ENCODE results near the gene CEP70.
"Not testable (repeated sequence)": the region's sequence is repeated elsewhere in the genome, so short reads cannot be mapped to it uniquely, and the experiment has no call there.

CEP70 gene

DNA sequence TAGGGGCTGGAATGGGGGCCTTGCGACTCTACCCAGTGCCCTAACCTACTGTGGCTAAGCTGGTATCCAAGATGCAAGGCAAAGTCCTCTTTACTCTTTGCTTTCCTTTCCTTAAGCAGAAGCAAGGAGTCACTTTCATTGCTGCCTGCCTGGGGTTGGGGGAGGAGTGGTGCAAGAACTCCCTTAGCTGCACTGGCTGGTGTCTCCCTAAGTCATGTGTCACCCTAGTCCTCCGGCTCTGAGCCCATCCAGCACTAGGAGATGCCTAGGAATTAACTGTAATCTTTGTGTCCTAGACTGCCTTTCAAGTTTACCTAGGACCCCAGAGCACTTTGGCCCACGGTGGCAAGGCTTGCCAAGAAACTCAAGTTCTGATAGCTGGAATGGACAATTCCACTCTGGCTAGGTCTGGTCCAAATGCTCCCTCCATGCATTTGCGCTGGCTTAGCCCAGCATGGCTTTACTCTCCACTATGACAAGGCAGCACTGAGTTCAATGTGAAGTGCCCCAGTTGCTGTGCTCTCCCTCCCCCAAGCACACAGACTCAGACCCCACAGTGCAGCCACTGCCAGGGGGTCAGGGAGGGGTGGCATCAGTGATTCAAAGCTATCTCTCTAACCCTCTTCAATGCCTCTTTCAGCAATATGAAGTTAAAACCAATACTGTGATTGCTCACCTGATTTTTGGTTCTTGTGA lies 100.9 kb downstream of the CEP70 start:
- Histone ChIP-seq H3K4me2 (ENCODE audit: low read length) (no peak overlapping the region), H2BK120ac (ENCODE audit: low read depth, low read length) (no peak overlapping the region), H3K23ac (ENCODE audit: low read length) (no peak overlapping the region), H3K56ac (ENCODE audit: low read length) (no peak overlapping the region), H3K36me3 (ENCODE audit: control insufficient read depth, insufficient read depth, low read length) (no peaks in the 10 kb centered on the region), H4K5ac (ENCODE audit: low read length) (no peak overlapping the region), H2BK5ac (ENCODE audit: low read length) (no peak overlapping the region), H3K4me3 (ENCODE audit: low read length) (no peak overlapping the region), H3K27me3 (ENCODE audit: insufficient read depth, low read length, poor library complexity) (no peaks in the 10 kb centered on the region), H3K9ac (ENCODE audit: low read length) (no peak overlapping the region), H3K27ac (ENCODE audit: low read depth, low read length) (no peak overlapping the region), H3K18ac (ENCODE audit: low read length) (no peak overlapping the region), H3K4ac (ENCODE audit: low read depth, low read length) (no peak overlapping the region), H2AK5ac (ENCODE audit: low read length) (no peak overlapping the region), H3K79me2 (ENCODE audit: control insufficient read depth, insufficient read depth, low read length) (no peaks in the 10 kb centered on the region), H3K79me1 (ENCODE audit: low read length) (no peaks in the 10 kb centered on the region), H2BK15ac (replicated peaks; ENCODE audit: low read depth) (no peak overlapping the region), H4K8ac (ENCODE audit: low read depth, low read length) (no peak overlapping the region), H3K4me1 (ENCODE audit: control insufficient read depth, low read depth, low read length) (no peaks in the 10 kb centered on the region)
- DNase-seq = no peak
- no CpG with 5 or more reads among the region's 4 CpGs for WGBS (ENCODE audit: extremely low coverage, insufficient coverage, low lambda C conversion rate)

DNA sequence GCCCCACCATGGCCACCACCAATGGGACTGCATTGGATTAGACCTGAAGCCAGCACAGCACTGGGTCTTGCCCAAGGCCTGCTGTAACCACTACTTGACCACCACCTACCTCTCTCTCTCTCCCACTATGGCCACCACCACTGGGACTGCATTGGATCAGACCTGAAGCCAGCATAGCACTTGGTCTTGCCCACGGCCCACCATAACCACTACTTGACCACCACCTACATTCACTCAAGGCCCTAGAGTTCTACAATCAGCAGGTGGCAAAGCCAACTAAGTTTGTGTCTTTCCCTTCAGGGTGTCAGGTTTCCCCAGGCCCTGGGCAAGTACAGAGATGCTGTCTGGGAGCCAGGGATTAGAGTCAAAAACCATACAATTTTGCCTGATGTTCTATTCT lies 102.1 kb downstream of the CEP70 start:
- H4K5ac ChIP-seq (ENCODE audit: low read length) = no peak overlapping the region
- no peak overlapping the region for H3K9ac ChIP-seq (ENCODE audit: low read length)
- H3K27ac ChIP-seq (ENCODE audit: low read depth, low read length) = no peak overlapping the region
- H2BK120ac ChIP-seq (ENCODE audit: low read depth, low read length) = no peak overlapping the region
- no peaks in the 10 kb centered on the region for H3K79me2 ChIP-seq (ENCODE audit: control insufficient read depth, insufficient read depth, low read length)
- H2AK5ac ChIP-seq (ENCODE audit: low read length) = no peak overlapping the region
- no peaks in the 10 kb centered on the region for H3K27me3 ChIP-seq (ENCODE audit: insufficient read depth, low read length, poor library complexity)
- no peak for DNase-seq
- no peak overlapping the region for H3K4ac ChIP-seq (ENCODE audit: low read depth, low read length)
- no peak overlapping the region for H2BK5ac ChIP-seq (ENCODE audit: low read length)
- H2BK15ac ChIP-seq (replicated peaks; ENCODE audit: low read depth) = no peak overlapping the region
- no peak overlapping the region for H3K23ac ChIP-seq (ENCODE audit: low read length)
- H4K8ac ChIP-seq (ENCODE audit: low read depth, low read length) = no peak overlapping the region
- no CpG with 5 or more reads among the region's 1 CpG for WGBS (ENCODE audit: extremely low coverage, insufficient coverage, low lambda C conversion rate)
- H3K4me3 ChIP-seq (ENCODE audit: low read length) = no peak overlapping the region
- H3K4me2 ChIP-seq (ENCODE audit: low read length) = no peak overlapping the region
- no peaks in the 10 kb centered on the region for H3K79me1 ChIP-seq (ENCODE audit: low read length)
- no peaks in the 10 kb centered on the region for H3K36me3 ChIP-seq (ENCODE audit: control insufficient read depth, insufficient read depth, low read length)
- no peak overlapping the region for H3K18ac ChIP-seq (ENCODE audit: low read length)
- H3K56ac ChIP-seq (ENCODE audit: low read length) = no peak overlapping the region
- no peaks in the 10 kb centered on the region for H3K4me1 ChIP-seq (ENCODE audit: control insufficient read depth, low read depth, low read length)

DNA sequence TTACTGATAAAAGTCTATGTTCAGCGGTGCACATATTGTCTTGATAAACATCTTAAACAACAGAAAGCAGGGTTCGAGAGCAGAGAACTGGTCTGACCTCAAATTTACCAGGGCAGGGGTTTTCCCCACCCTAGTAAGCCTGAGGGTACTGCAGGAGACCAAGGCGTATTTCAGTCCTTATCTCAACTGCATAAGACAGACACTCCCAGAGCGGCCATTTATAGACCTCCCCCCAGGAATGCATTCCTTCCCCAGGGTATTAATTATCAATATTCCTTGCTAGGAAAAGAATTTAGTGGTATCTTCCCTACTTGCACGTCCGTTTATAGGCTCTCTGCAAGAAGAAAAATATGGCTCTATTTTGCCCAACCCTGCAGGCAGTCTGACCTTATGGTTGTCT lies 107.5 kb downstream of the CEP70 start:
- H3K4ac ChIP-seq (ENCODE audit: low read depth, low read length); H3K18ac ChIP-seq (ENCODE audit: low read length); H3K4me3 ChIP-seq (ENCODE audit: low read length); H2BK120ac ChIP-seq (ENCODE audit: low read depth, low read length); H3K36me3 ChIP-seq (ENCODE audit: control insufficient read depth, insufficient read depth, low read length); H2BK5ac ChIP-seq (ENCODE audit: low read length); H3K23ac ChIP-seq (ENCODE audit: low read length); H3K79me1 ChIP-seq (ENCODE audit: low read length); H3K79me2 ChIP-seq (ENCODE audit: control insufficient read depth, insufficient read depth, low read length); H3K27me3 ChIP-seq (ENCODE audit: insufficient read depth, low read length, poor library complexity); H3K4me1 ChIP-seq (ENCODE audit: control insufficient read depth, low read depth, low read length); H2BK15ac ChIP-seq (replicated peaks; ENCODE audit: low read depth); H4K5ac ChIP-seq (ENCODE audit: low read length); H2AK5ac ChIP-seq (ENCODE audit: low read length); H4K8ac ChIP-seq (ENCODE audit: low read depth, low read length); H3K4me2 ChIP-seq (ENCODE audit: low read length); DNase-seq; H3K9ac ChIP-seq (ENCODE audit: low read length); H3K56ac ChIP-seq (ENCODE audit: low read length); H3K27ac ChIP-seq (ENCODE audit: low read depth, low read length): not testable (repeated sequence)
- no CpG with 5 or more reads among the region's 6 CpGs for WGBS (ENCODE audit: extremely low coverage, insufficient coverage, low lambda C conversion rate)

DNA sequence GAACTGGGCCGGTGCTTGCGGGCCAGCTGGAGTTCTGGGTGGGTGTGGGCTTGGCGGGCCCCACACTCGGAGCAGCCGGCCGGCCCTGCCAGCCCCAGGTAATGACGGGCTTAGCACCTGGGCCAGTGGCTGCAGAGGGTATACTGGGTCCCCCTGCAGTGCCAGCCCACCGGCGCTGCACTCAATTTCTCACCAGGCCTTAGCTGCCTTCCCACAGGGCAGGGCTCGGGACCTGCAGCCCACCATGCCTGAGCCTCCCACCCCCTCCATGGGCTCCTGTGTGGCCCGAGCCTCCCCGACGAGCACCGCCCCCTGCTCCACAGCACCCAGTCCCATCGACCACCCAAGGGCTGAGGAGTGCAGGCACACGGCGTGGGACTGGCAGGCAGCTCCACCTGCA lies 109.4 kb downstream of the CEP70 start:
- H3K79me1 ChIP-seq (ENCODE audit: low read length); H4K8ac ChIP-seq (ENCODE audit: low read depth, low read length); H3K4me1 ChIP-seq (ENCODE audit: control insufficient read depth, low read depth, low read length); H2BK15ac ChIP-seq (replicated peaks; ENCODE audit: low read depth); H3K23ac ChIP-seq (ENCODE audit: low read length); H3K4me2 ChIP-seq (ENCODE audit: low read length); H2BK5ac ChIP-seq (ENCODE audit: low read length); H3K27ac ChIP-seq (ENCODE audit: low read depth, low read length); H2BK120ac ChIP-seq (ENCODE audit: low read depth, low read length); DNase-seq; H3K18ac ChIP-seq (ENCODE audit: low read length); H4K5ac ChIP-seq (ENCODE audit: low read length); H3K79me2 ChIP-seq (ENCODE audit: control insufficient read depth, insufficient read depth, low read length); H3K36me3 ChIP-seq (ENCODE audit: control insufficient read depth, insufficient read depth, low read length); H3K56ac ChIP-seq (ENCODE audit: low read length); H3K27me3 ChIP-seq (ENCODE audit: insufficient read depth, low read length, poor library complexity); H3K9ac ChIP-seq (ENCODE audit: low read length); H2AK5ac ChIP-seq (ENCODE audit: low read length); H3K4me3 ChIP-seq (ENCODE audit: low read length); H3K4ac ChIP-seq (ENCODE audit: low read depth, low read length): not testable (repeated sequence)
- WGBS (ENCODE audit: extremely low coverage, insufficient coverage, low lambda C conversion rate) = no CpG with 5 or more reads among the region's 17 CpGs

- Histone ChIP-seq H2BK120ac (ENCODE audit: low read depth, low read length) (no peak overlapping the region), H3K18ac (ENCODE audit: low read length) (no peak overlapping the region), H3K36me3 (ENCODE audit: control insufficient read depth, insufficient read depth, low read length) (no peaks in the 10 kb centered on the region), H3K4me3 (ENCODE audit: low read length) (no peak overlapping the region), H3K4me1 (ENCODE audit: control insufficient read depth, low read depth, low read length) (no peaks in the 10 kb centered on the region), H3K56ac (ENCODE audit: low read length) (no peak overlapping the region), H3K9ac (ENCODE audit: low read length) (no peak overlapping the region), H3K4ac (ENCODE audit: low read depth, low read length) (no peak overlapping the region), H3K23ac (ENCODE audit: low read length) (no peak overlapping the region), H2AK5ac (ENCODE audit: low read length) (no peak overlapping the region), H3K79me1 (ENCODE audit: low read length) (no peaks in the 10 kb centered on the region), H4K8ac (ENCODE audit: low read depth, low read length) (no peak overlapping the region), H2BK15ac (replicated peaks; ENCODE audit: low read depth) (no peak overlapping the region), H3K79me2 (ENCODE audit: control insufficient read depth, insufficient read depth, low read length) (no peaks in the 10 kb centered on the region), H3K4me2 (ENCODE audit: low read length) (no peak overlapping the region), H2BK5ac (ENCODE audit: low read length) (no peak overlapping the region), H4K5ac (ENCODE audit: low read length) (no peak overlapping the region), H3K27ac (ENCODE audit: low read depth, low read length) (no peak overlapping the region), H3K27me3 (ENCODE audit: insufficient read depth, low read length, poor library complexity) (no peaks in the 10 kb centered on the region)
- DNase-seq = peak; percentile 81
- no CpG with 5 or more reads among the region's 4 CpGs for WGBS (ENCODE audit: extremely low coverage, insufficient coverage, low lambda C conversion rate)
These were observed 114.6 kb downstream of the CEP70 start for GRCh38 chr3:138479438-138479863.

GRCh38 chr3:138477801-138478200 lies 116.3 kb downstream of the CEP70 start:
- Histone ChIP-seq H2BK15ac (replicated peaks; ENCODE audit: low read depth) (no peak overlapping the region), H3K4me3 (ENCODE audit: low read length) (no peak overlapping the region), H3K4ac (ENCODE audit: low read depth, low read length) (no peak overlapping the region), H3K23ac (ENCODE audit: low read length) (no peak overlapping the region), H3K4me2 (ENCODE audit: low read length) (no peak overlapping the region), H4K5ac (ENCODE audit: low read length) (no peak overlapping the region), H2BK120ac (ENCODE audit: low read depth, low read length) (no peak overlapping the region), H3K79me1 (ENCODE audit: low read length) (no peaks in the 10 kb centered on the region), H3K27me3 (ENCODE audit: insufficient read depth, low read length, poor library complexity) (no peaks in the 10 kb centered on the region), H3K36me3 (ENCODE audit: control insufficient read depth, insufficient read depth, low read length) (no peaks in the 10 kb centered on the region), H2BK5ac (ENCODE audit: low read length) (no peak overlapping the region), H3K18ac (ENCODE audit: low read length) (no peak overlapping the region), H3K27ac (ENCODE audit: low read depth, low read length) (no peak overlapping the region), H3K4me1 (ENCODE audit: control insufficient read depth, low read depth, low read length) (no peaks in the 10 kb centered on the region), H3K9ac (ENCODE audit: low read length) (no peak overlapping the region), H2AK5ac (ENCODE audit: low read length) (no peak overlapping the region), H3K56ac (ENCODE audit: low read length) (no peak overlapping the region), H4K8ac (ENCODE audit: low read depth, low read length) (no peak overlapping the region), H3K79me2 (ENCODE audit: control insufficient read depth, insufficient read depth, low read length) (no peaks in the 10 kb centered on the region)
- no CpG with 5 or more reads among the region's 3 CpGs for WGBS (ENCODE audit: extremely low coverage, insufficient coverage, low lambda C conversion rate)
- no peak for DNase-seq

Measured in mesendoderm (in vitro differentiated cells).